ENCODE results near the gene SNAPIN. TPM values are rescaled to one million over a fixed set of nuclear protein-coding genes. Genes with fewer than 3 reads are reported as not detected.

Gene SNAPIN
- total RNA-seq, 2 donors from 2014 or later = 60.8 to 84.0 TPM

- peaks cover 0 to 82% of the 10 kb centered on the region in 2 donors for H3K4me1 ChIP-seq
- H3K4me3 ChIP-seq = peak within 1 kb of the TSS; percentile 50 to 66
- H3K27me3 ChIP-seq = no peaks in the 10 kb centered on the region
- H3K36me3 ChIP-seq = peaks cover 8% of the 10 kb centered on the region
- peak within 1 kb of the TSS; percentile 96 to 97 for H3K27ac ChIP-seq
- H3K9me3 ChIP-seq = no peaks in the 10 kb centered on the region
- peak; percentile 15 to 16 for TF ChIP-seq CTCF (IDR thresholded peaks at IDR 0.05)
- DNase-seq (ENCODE audit: low spot score) = no peak
Measured at GRCh38 chr1:153627715-153628626, 30.5 kb upstream of the SNAPIN start, which contains the start of gene S100A1. Gene S100A1, plus strand, starts transcription at chr1:153628434. Its CDS starts 2,088 bp downstream, at chr1:153630522.

GRCh38 chr1:153628638-153629342 lies 29.7 kb upstream of the SNAPIN start:
- TF ChIP-seq CTCF (IDR thresholded peaks at IDR 0.05) = no peak
- peak overlapping the region; percentile 44 to 49 for H3K4me3 ChIP-seq

GRCh38 chr1:153629343-153629665 lies 29.2 kb upstream of the SNAPIN start:
- H3K4me3 ChIP-seq = peak overlapping the region; percentile 44 to 49
- no peak for DNase-seq (ENCODE audit: low spot score)
- H3K36me3 ChIP-seq = no peaks in the 10 kb centered on the region
- H3K9me3 ChIP-seq = no peaks in the 10 kb centered on the region
- H3K27me3 ChIP-seq = no peaks in the 10 kb centered on the region
- H3K27ac ChIP-seq = peak overlapping the region; percentile 96 to 97
- peaks cover 0 to 81% of the 10 kb centered on the region in 2 donors for H3K4me1 ChIP-seq
- no peak for TF ChIP-seq CTCF (IDR thresholded peaks at IDR 0.05)

More at GRCh38 chr1:153628638-153629342, 29.7 kb upstream of the SNAPIN start:
- peaks cover 0 to 86% of the 10 kb centered on the region in 2 donors for H3K4me1 ChIP-seq
- H3K36me3 ChIP-seq = peaks cover 3% of the 10 kb centered on the region
- no peak for DNase-seq (ENCODE audit: low spot score)
- peak overlapping the region; percentile 96 to 97 for H3K27ac ChIP-seq
- H3K27me3 ChIP-seq = no peaks in the 10 kb centered on the region
- H3K9me3 ChIP-seq = no peaks in the 10 kb centered on the region

- no peaks in the 10 kb centered on the region for H3K27me3 ChIP-seq
- peak overlapping the region; percentile 96 to 97 for H3K27ac ChIP-seq
- TF ChIP-seq CTCF (IDR thresholded peaks at IDR 0.05) = no peak
- no peaks in the 10 kb centered on the region for H3K9me3 ChIP-seq
- peaks cover 0 to 77% of the 10 kb centered on the region in 2 donors for H3K4me1 ChIP-seq
- H3K36me3 ChIP-seq = peaks cover 1% of the 10 kb centered on the region
- peak overlapping the region; percentile 44 to 49 for H3K4me3 ChIP-seq
- DNase-seq (ENCODE audit: low spot score) = no peak
Measured at GRCh38 chr1:153629971-153630370, 28.5 kb upstream of the SNAPIN start.

GRCh38 chr1:153630384-153630783 lies 28.1 kb upstream of the SNAPIN start:
- no peak for TF ChIP-seq CTCF (IDR thresholded peaks at IDR 0.05)
- Histone ChIP-seq H3K9me3 (no peaks in the 10 kb centered on the region), H3K27ac (peak overlapping the region; percentile 96 to 97), H3K27me3 (no peaks in the 10 kb centered on the region), H3K4me1 (peaks cover 0 to 77% of the 10 kb centered on the region in 2 donors), H3K36me3 (peaks cover 5% of the 10 kb centered on the region), H3K4me3 (peak overlapping the region in 1 of 2 donors; percentile 49)
- no peak for DNase-seq (ENCODE audit: low spot score)

Data from right atrium auricular region (tissue), 2 donors.